GM18502 (cell line): Measurements from ENCODE around the gene AP4S1.

Experiments used
- ATAC-seq: cut with Tn5 transposase; IDR thresholded peaks from one replicate; pipeline ENCODE4 v1.9.1; 2021; ENCODE audit warnings: mild to moderate bottlenecking; ENCODE audit not compliant: unreplicated experiment, poor library complexity

The AP4S1 gene

DNA sequence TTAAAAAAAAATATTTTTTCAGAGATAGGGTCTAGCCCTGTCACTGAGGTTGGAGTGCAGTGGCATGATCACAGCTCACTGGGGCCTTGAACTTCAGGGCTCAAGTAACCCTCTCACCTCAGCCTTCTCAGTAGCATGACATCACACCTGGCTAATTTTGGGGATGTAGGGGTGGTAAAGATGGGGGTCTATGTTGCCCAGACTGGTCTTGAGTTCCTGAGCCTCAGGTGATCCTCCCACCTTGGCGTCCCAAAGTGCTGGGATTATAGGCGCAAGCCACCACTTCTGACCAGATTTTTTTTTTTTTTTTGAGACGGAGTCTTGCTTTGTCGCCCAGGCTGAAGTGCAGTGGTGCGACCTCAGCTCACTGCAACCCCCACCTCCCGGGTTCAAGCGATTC lies 101.2 kb downstream of the AP4S1 start:
- no peak for ATAC-seq

DNA sequence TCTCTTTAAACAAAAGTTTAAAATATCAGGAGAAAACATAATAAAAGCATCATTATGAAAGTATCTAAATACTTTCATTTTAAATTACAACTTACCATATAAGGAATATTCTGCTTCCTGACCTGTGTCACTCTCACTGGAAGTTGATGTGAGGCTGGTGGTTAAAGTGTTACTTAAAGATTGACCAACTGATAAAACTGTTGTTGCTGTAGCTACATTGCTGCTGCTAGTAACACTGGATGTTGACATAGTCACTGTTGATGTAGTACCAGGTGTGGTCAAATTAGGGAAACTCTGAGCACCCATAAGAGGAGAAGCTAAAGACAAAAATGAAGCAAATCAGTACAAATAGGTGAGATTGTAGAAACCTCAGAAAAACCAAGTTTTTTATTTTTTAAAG lies 102.2 kb downstream of the AP4S1 start:
- ATAC-seq = peak; percentile 77

DNA sequence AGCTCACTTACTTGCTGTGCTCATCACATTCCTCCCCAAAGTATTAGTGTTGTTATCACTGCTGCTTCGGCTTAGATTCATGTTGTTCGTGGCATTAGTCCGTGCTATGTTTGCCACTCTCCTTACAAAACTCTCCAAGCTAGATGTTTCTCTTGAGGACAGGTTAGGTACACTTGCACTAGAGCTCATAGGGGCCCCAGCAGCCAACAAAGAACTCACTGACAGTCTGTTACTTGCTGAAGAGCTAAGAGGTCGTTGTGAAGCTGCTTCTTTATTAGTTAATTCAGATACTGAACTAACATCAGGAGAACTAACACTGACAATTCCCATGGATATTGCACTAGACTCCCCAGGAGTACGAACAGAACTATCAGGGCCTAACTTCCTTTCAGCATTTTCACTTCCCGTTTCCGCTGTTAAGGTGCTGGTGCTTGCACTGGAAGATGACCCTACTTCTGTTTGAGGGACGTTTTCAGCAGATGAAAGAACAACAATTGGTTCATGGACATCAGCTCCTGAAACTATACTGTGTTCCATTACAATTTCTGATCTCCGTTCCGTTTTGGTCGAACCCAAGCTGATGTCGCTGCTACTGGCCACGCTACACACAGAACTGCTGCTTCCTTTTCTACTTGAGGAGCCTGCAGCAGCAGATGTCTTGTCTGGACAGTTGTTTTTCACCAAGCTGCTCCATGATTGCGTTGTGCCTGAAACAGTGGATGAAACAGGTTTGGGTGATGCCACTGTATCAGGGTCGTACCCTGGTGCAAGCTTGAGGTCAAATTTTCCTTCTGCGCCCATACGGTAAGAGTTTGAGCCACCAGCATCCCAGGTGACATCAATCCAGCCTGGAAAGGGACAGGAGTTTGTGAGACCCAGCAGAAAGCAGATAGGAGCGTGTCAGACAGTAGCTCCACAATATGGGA lies 103.4 kb downstream of the AP4S1 start:
- ATAC-seq = peak; percentile 66

DNA sequence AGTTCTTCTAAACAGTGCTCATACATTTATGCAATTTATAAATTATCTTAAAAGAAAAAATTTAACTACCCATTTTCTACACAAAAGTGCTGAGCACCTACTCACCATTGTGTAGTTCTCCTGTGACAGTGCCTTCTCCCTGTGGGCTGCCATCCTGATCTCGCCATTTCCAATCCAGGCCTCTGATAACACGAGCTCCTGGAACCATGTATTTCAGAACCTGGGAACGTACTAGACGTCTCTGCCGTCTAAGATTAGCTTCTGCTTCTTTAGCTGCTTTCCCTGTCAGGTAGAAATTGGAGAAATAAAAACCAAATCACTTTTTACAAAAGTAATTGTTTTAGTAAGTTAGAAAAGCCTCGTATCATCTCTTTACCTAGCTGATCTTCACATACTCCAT lies 107.7 kb downstream of the AP4S1 start:
- no peak for ATAC-seq

DNA sequence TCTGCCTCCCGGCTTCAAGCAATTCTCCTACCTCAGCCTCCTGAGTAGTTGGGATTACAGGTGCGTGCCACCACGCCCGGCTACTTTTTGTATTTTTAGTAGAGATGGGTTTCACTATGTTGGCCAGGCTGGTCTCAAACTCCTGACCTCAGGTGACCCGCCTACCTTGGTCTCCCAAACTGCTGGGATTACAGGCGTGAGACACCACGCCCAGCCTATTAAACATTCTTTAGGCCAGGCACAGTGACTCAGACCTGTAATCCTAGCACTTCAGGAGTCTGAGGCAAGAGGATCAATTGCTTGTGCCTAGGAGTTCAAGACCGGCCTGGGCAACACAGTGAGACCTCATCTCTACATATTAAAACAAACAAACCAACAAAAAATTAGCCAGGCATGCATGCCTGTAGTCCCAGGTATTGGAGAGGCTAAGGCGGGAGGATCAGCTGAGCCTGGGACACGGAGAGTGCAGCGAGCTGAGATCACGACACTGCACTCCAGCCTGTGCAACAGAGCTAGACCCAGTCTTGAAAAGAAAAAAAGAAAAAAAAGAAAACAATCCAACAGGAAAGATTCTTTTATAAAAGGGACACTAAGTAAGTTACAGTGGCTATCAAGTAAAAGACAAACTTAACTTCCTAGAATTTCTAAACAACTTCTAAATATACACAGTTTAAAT lies 111.9 kb downstream of the AP4S1 start:
- ATAC-seq = no peak

DNA sequence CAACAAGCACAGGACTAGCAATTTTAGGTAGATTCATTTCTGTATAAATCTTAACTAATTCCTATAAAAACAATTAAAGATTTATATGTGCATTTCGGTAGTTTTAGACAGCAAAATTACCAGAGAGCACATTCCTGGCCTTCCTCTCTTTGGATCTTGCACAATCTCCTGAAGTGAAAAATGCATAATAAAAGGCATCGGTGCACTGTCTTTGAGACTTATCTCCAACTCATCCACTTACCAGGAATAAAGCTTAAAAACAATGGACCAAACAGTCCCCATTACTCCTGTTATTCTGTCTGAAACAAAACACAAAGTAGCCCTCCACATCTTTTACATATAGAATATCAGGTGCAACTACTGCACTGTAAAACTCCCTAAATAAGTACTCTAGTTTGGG lies 112.9 kb downstream of the AP4S1 start:
- ATAC-seq = no peak

DNA sequence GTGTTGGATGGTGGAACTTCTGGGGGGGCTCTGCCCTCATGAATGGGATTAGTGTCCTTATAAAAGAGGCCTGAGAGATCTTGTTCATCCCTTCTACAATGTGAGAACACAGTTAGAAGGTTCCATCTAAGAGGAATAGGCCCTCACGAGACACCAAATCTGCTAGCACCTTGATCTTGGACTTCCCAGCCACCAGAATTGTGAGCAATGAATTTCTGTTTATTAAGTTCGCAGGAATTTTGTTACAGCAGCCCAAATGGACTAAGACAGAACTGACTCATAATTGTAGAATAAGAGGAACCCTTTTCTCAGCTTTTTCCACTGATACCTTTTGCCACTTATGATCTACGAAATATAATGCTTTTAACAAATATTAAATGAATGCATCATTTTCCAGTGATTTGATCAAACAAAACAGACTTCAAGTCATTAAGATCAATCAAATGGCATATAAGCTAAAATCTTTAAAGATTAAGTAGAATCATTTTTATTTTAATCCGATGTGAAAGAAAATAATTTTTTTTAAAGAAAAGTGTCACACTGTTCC lies 113.9 kb downstream of the AP4S1 start:
- no peak for ATAC-seq

DNA sequence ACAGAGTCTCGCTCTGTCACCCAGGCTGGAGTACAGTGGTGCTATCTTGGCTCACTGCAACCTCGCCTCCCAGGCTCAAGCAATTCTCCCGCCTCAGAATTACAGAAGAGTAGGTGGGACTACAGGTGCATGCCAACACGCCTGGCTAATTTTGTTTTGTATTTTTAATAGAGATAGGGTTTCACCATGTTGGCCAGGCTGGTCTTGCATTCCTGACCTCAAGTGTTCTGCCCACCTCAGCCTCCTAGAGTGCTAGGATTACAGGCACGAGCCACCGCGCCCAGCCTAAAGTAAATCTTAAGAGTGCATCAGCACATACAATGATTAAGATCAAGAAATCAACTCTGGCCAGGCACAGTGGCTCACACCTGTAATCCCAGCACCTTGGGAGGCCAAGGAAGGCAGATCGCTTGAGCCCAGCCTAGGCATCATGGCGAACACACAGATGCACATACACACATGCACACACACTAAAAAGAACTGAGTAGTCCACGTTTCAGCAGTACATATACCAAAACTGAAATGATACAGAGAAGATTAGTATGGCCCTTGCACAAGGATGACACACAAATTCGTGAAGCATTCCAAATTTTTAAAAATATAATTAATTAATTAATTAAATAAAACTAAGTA lies 117.1 kb downstream of the AP4S1 start:
- no peak for ATAC-seq
